Posterior vena cava (tissue), 2 donors: ENCODE data around the gene GNG10. TPM values are rescaled to one million over a fixed set of nuclear protein-coding genes. Genes with fewer than 3 reads are reported as not detected.
"Not testable (repeated sequence)": the region's sequence is repeated elsewhere in the genome, so short reads cannot be mapped to it uniquely, and the experiment has no call there.

Experiments
- DNase-seq: peaks from one replicate; pipeline ENCODE4 v3.0.0-alpha.2; 2020; ENCODE audit warnings: low spot score
- intact Hi-C, 2 donors: fragments of 100-400 bp; cut with DNase I; formaldehyde crosslinking; loops; one replicate each; pipeline versions ENCODE4 v1.14.1 to v1.14.2; 2022 to 2023
- long read RNA-seq, 2 donors: library from polyadenylated mRNA; unstranded; transcript quantifications; one replicate each; pipeline ENCODE4 v2.0.0, GENCODE V29; 2020 to 2021
- total RNA-seq, 2 donors: library from RNA; stranded (reverse); fragmentation: NEBNext Ultra II Directional; extraction: Animal tissue kit (Norgen Biotek cat#: 25700); gene quantifications; one replicate each; pipeline ENCODE4 v1.2.1, GENCODE V29; 2021
- donor health status: DM: yes; HTN: yes; CAD: no.
- donor health status: DM: yes; HTN: yes; CAD: no.

Gene GNG10
- 10 to 100 TPM; 49.9 to 51.8 TPM for total RNA-seq
- long read RNA-seq, donor 1, transcript GNG10-201 (3 exons, 1,491 nt): major isoform, 14 of 18 reads
- long read RNA-seq, donor 1, partial matches to known transcripts: 0 of 18 reads
- long read RNA-seq, donor 1, other reads (novel, unspliced or antisense): 4 of 18 reads
- long read RNA-seq, donor 2, transcript GNG10-201 (3 exons, 1,491 nt): major isoform, 126 of 127 reads
- long read RNA-seq, donor 2, partial matches to known transcripts: 1 of 127 reads
- long read RNA-seq, donor 2, other reads (novel, unspliced or antisense): 0 of 127 reads

- intact Hi-C loops: no loop called here
Observed at GRCh38 chr9:111661150-111661801, at the start of gene GNG10. TSS of gene GNG10 (plus strand) at chr9:111661605. CDS start at chr9:111661635, 30 bp downstream.

GRCh38 chr9:111613436-111614040, 47.9 kb upstream of the GNG10 start:
- intact Hi-C loops: no loop called here

More at GRCh38 chr9:111661150-111661801, at the start of gene GNG10:
- peak; percentile 88 for DNase-seq

GRCh38 chr9:111615928-111616327, 45.5 kb upstream of the GNG10 start:
- DNase-seq: no peak
- intact Hi-C loops: no loop called here

More at GRCh38 chr9:111613436-111614040, 47.9 kb upstream of the GNG10 start:
- no peak for DNase-seq

GRCh38 chr9:111617349-111617748, 44.1 kb upstream of the GNG10 start:
- DNase-seq, intact Hi-C loops: not testable (repeated sequence)

GRCh38 chr9:111621895-111622480, 39.4 kb upstream of the GNG10 start:
- no peak for DNase-seq
- intact Hi-C loops: no loop called here

- peak; percentile 82 for DNase-seq
- intact Hi-C loops: no loop called here
Observed at GRCh38 chr9:111622626-111623025, 38.8 kb upstream of the GNG10 start.

- intact Hi-C loops: no loop called here
- DNase-seq: no peak
Observed at GRCh38 chr9:111627260-111627963, 34.0 kb upstream of the GNG10 start.

GRCh38 chr9:111628411-111628810, 33.0 kb upstream of the GNG10 start:
- DNase-seq: no peak
- intact Hi-C loops: no loop called here

- DNase-seq: no peak
- intact Hi-C loops: no loop called here
Observed at GRCh38 chr9:111630182-111630963, 31.0 kb upstream of the GNG10 start.

- DNase-seq: no peak
- intact Hi-C loops: no loop called here
Observed at GRCh38 chr9:111630964-111631213, 30.5 kb upstream of the GNG10 start.

GRCh38 chr9:111631214-111631971, 30.0 kb upstream of the GNG10 start, which contains the start of gene DNAJC25:
TSS of gene DNAJC25 (plus strand) at chr9:111631334. CDS start at chr9:111631408, 74 bp downstream.
- intact Hi-C loops: no loop called here
- DNase-seq: peak; percentile 99

- no peak for DNase-seq
- intact Hi-C loops: no loop called here
Observed at GRCh38 chr9:111632060-111632459, 29.3 kb upstream of the GNG10 start.

GRCh38 chr9:111632695-111633388, 28.6 kb upstream of the GNG10 start:
- intact Hi-C loops: no loop called here
- no peak for DNase-seq

GRCh38 chr9:111633389-111633736, 28.0 kb upstream of the GNG10 start:
- no peak for DNase-seq
- intact Hi-C loops: no loop called here

GRCh38 chr9:111634860-111635259, 26.5 kb upstream of the GNG10 start:
- DNase-seq: no peak
- intact Hi-C loops: no loop called here

- intact Hi-C loops: no loop called here
- no peak for DNase-seq
Observed at GRCh38 chr9:111637421-111637950, 23.9 kb upstream of the GNG10 start.

GRCh38 chr9:111644195-111644772, 17.1 kb upstream of the GNG10 start:
- no peak for DNase-seq
- intact Hi-C loops: no loop called here
